Peyer's patch (tissue), 4 donors: ENCODE measurements around the gene AMFR. TPM values are rescaled to one million over a fixed set of nuclear protein-coding genes. Genes with fewer than 3 reads are reported as not detected.

Source experiments
- DNase-seq, 3 donors: peaks; one replicate each; pipeline ENCODE4 v3.0.0-alpha.2; 2017 to 2019
- H3K27ac ChIP-seq, 4 donors: fragments of 200-600 bp; sonication (generic); one replicate each; pipeline ENCODE4 v1.5.1; 2016 to 2019
- H3K27me3 ChIP-seq, 2 donors: fragments of 200-600 bp; sonication (generic); one replicate each; pipeline ENCODE4 v1.5.1; 2019
- H3K36me3 ChIP-seq, 3 donors: fragments of 200-600 bp; sonication (generic); one replicate each; pipeline ENCODE4 v1.5.1; 2016 to 2019
- H3K4me1 ChIP-seq, 4 donors: fragments of 200-600 bp; sonication (generic); one replicate each; pipeline ENCODE4 v1.5.1; 2016 to 2019
- H3K4me3 ChIP-seq, 4 donors: fragments of 200-600 bp; sonication (generic); 1 replicate in 3 of 4; 2 replicates in 1 of 4; pipeline ENCODE4 v1.5.1; 2016 to 2019; ENCODE audit warnings: mild to moderate bottlenecking in 1 of 4
- H3K9me3 ChIP-seq, 4 donors: fragments of 200-600 bp; sonication (generic); one replicate each; pipeline ENCODE4 v1.5.1; 2016 to 2019; ENCODE audit warnings: mild to moderate bottlenecking in 1 of 4
- CTCF ChIP-seq, 6 experiments: fragments of 450-650 bp in 4 of 6; fragments of 200-600 bp in 2 of 6; sonication (generic) in 1 of 6; IDR thresholded peaks; one replicate each; pipeline ENCODE4 v1.5.1; 2017 to 2019; ENCODE audit warnings: antibody characterized with exemption in 6 of 6, mild to moderate bottlenecking in 3 of 6, moderate library complexity in 1 of 6
- POLR2A ChIP-seq, 2 donors: fragments of 450-650 bp; IDR thresholded peaks; one replicate each; pipeline ENCODE4 v1.5.1; 2017; ENCODE audit warnings: antibody characterized with exemption in 2 of 2, mild to moderate bottlenecking in 2 of 2, moderate library complexity in 2 of 2
- total RNA-seq, 4 donors: library from RNA; depleted of rRNA; stranded (reverse); fragments of >200 nt; gene quantifications; one replicate each; pipeline ENCODE4 v1.1.0, GENCODE V29; 2016

AMFR gene
- total RNA-seq, 4 donors from 2014 or later = 149 to 265 (median 170) TPM

DNA sequence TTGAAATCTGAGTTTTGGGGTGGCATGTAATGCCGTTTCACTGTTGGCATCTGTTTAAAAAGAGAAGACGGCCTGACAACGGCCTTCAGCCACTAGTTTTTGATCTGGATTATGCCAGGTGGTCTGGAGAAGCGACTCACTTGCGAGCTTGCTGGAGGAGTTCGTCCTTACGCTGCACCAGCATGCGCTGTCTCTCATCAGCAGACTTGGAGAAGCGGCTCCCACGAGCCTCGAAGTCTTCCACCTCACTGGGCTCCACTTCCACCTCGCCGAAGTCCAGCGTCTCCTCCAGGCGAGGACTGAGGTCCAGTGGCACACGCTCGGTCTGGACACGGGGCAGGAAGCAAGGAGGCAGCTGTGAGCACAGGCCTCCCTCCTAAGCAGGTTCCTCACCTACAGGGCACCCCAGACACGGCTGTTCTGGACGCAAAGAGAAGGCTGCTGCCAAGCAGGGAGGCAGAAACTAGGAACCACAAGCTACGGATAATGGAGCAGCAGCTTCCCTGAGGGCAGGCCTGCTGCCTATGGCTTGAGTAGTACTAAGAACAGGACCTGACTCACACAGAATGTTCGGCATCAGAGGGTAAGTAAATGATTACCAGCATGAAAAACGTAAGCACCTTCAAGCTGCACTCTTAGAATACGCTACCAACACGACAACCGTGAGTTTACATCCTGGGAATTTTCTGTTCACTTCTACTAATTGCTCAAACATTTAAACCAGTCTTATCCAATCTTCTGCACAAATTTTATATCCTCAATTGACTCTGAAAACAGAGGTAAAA, 61.4 kb downstream of the AMFR start:
- H3K36me3 ChIP-seq = peaks cover 0 to 70% (median 0%) of the 10 kb centered on the region in 3 donors

DNA sequence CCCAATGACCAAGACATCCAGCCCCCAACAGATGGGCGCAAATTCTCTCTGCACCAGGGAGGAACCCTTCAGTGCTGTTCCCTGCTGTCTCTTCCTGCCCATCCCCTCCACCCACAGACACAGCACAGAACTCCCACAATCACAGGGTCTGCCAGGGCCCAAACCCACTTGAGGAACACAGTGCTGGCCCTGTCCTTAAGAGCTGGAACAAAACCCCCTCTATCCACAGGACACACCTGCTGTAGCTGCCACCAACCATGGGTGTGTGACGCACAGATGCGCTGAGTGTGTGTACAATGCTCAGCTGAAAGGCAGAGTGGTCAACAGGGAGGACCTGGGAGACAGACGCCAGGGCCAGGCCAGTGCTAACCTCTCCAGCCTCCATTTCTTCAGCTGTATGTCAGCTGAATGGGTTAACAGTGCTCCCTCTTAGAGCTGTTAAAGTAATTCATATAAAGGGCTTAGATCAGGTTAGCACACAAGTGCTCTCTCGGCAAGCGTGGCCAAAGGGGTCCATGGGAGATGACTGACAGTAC, 62.1 kb downstream of the AMFR start:
- TF ChIP-seq POLR2A (IDR thresholded peaks at IDR 0.05) (no peak), CTCF (IDR thresholded peaks at IDR 0.05) (no peak)
- Histone ChIP-seq H3K27ac (no peak overlapping the region), H3K36me3 (peaks cover 0 to 63% (median 0%) of the 10 kb centered on the region in 3 donors)

More for the DNA sequence above, 61.4 kb downstream of the AMFR start:
- Histone ChIP-seq H3K27ac (no peak overlapping the region), H3K27me3 (no peaks in the 10 kb centered on the region), H3K4me1 (no peaks in the 10 kb centered on the region), H3K9me3 (no peaks in the 10 kb centered on the region), H3K4me3 (no peak overlapping the region)
- TF ChIP-seq POLR2A (IDR thresholded peaks at IDR 0.05) = no peak
- no peak for TF ChIP-seq CTCF (IDR thresholded peaks at IDR 0.05)
- DNase-seq = no peak

DNA sequence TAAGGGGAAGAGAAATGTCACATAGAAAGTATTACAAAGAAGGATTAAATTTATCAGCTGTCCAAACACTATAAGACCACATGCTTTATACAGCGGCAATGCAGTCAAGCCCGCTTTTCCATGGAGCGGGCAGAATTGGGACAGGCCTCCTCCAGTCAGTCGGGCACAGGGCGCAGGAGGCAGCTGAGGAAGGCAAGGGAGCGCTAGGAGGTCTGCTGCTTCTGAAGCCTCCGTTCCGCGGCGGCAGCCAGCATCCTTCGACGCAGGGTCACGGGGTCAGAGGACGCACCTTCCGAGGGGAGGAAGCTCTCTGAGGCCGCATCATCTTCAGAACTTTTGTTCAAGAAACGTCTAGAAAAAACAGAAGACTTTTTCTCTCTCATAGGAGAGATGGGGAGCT, 62.6 kb downstream of the AMFR start:
- peaks cover 0 to 58% (median 0%) of the 10 kb centered on the region in 3 donors for H3K36me3 ChIP-seq
- TF ChIP-seq CTCF (IDR thresholded peaks at IDR 0.05) (no peak), POLR2A (IDR thresholded peaks at IDR 0.05) (no peak)
- no peak for DNase-seq
- no peaks in the 10 kb centered on the region for H3K27me3 ChIP-seq
- H3K4me3 ChIP-seq = no peak overlapping the region
- no peaks in the 10 kb centered on the region for H3K4me1 ChIP-seq
- H3K27ac ChIP-seq = no peak overlapping the region
- H3K9me3 ChIP-seq = no peaks in the 10 kb centered on the region

More for the DNA sequence above, 62.1 kb downstream of the AMFR start:
- no peak overlapping the region for H3K4me3 ChIP-seq
- H3K9me3 ChIP-seq = no peaks in the 10 kb centered on the region
- no peak for DNase-seq
- H3K27me3 ChIP-seq = no peaks in the 10 kb centered on the region
- no peaks in the 10 kb centered on the region for H3K4me1 ChIP-seq

- Histone ChIP-seq H3K27ac (no peak overlapping the region), H3K27me3 (no peaks in the 10 kb centered on the region), H3K4me1 (no peaks in the 10 kb centered on the region), H3K9me3 (no peaks in the 10 kb centered on the region), H3K36me3 (peaks cover 0 to 52% (median 0%) of the 10 kb centered on the region in 3 donors), H3K4me3 (no peak overlapping the region)
- TF ChIP-seq CTCF (IDR thresholded peaks at IDR 0.05) = no peak
- no peak for TF ChIP-seq POLR2A (IDR thresholded peaks at IDR 0.05)
- no peak for DNase-seq
Measured at GRCh38 chr16:56362057-56362655, 63.2 kb downstream of the AMFR start.

DNA sequence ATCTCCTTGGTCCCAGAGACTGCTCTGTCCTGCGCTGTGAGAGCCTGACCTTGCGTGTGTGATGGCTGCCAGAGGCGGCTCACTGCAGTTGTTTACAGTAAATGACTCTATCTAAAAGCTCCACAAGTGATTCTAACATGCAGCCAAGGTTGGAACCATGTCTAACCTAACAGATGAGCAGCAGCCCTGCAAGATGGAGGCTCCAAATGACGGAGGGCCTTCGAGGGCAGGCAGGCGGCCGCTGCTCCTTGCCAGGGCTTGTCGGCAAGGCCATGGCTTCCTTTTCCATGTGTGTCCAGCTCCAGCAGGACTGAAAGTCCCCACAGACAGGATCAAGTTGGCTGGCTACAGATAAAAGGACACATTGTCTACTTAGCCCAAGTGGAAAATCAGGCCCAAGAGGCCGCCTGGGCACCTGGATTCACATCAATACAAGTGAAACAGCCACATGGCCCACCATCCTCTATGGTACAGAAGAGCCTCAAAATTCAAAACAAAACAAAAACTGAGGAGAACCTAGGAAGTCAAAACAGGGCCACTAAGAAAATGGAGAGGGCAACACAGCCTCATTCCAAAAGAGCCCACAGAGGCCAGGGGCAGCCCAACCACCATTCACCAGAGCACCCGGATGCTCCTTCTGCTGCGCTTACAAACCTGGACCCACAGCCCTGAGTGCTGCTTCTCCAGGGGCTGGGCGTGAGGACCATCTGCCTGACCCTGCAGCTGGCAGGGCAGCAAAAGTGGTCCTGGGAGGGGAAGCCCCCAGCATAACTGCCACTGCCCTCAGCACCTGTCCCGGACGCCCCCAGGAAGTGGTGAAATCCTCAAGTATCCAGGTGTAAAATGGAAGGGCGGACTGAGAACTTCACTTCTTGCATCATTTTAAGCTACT, 65.0 kb downstream of the AMFR start:
- Histone ChIP-seq H3K4me3 (no peak overlapping the region), H3K4me1 (peaks cover 0 to 7% (median 1%) of the 10 kb centered on the region in 4 donors), H3K36me3 (peaks cover 0 to 42% (median 0%) of the 10 kb centered on the region in 3 donors), H3K9me3 (no peaks in the 10 kb centered on the region), H3K27ac (no peak overlapping the region), H3K27me3 (no peaks in the 10 kb centered on the region)
- TF ChIP-seq CTCF (IDR thresholded peaks at IDR 0.05) (no peak), POLR2A (IDR thresholded peaks at IDR 0.05) (no peak)
- peak in 1 of 3 donors; percentile 37 for DNase-seq
